Keratinocyte (primary cell): Measurements from ENCODE around the gene FKBP1A. TPM values are rescaled to one million over a fixed set of nuclear protein-coding genes. Genes with fewer than 3 reads are reported as not detected.

Source experiments
- DNase-seq: peaks from one replicate; pipeline ENCODE4 v3.0.0-alpha.2; 2011; ENCODE audit warnings: low read depth, missing footprints, low spot score
- FAIRE-seq: peaks from 2 replicates; lab custom pipeline; 2011; peaks lifted over from hg19 to GRCh38; lab: Jason Lieb, UNC
- H2AFZ ChIP-seq: 2 replicates; pipeline ENCODE4 v1.6.0; 2012; ENCODE audit warnings: low read length, control low read depth, inconsistent platforms; ENCODE audit not compliant: control insufficient read depth
- H3K27ac ChIP-seq: 2 replicates; pipeline ENCODE4 v1.5.1; 2011; ENCODE audit warnings: low read length; ENCODE audit not compliant: control insufficient read depth, insufficient read depth
- H3K27me3 ChIP-seq: 3 replicates; pipeline ENCODE4 v1.6.0; 2011; ENCODE audit warnings: low read length; ENCODE audit not compliant: control insufficient read depth, insufficient read depth; ENCODE audit errors: extremely low read depth
- H3K36me3 ChIP-seq, 2 experiments: 2 replicates in 1 of 2; 3 replicates in 1 of 2; pipeline ENCODE4 v1.5.1; 2011; ENCODE audit warnings: low read length in 2 of 2, mild to moderate bottlenecking in 1 of 2; ENCODE audit not compliant: control insufficient read depth in 2 of 2, insufficient read depth in 2 of 2; ENCODE audit errors: extremely low read depth in 1 of 2
- H3K4me1 ChIP-seq: 3 replicates; pipeline ENCODE4 v1.5.1; 2011; ENCODE audit warnings: low read length; ENCODE audit not compliant: control insufficient read depth, insufficient read depth; ENCODE audit errors: extremely low read depth
- H3K4me2 ChIP-seq: 3 replicates; pipeline ENCODE4 v1.6.0; 2011; ENCODE audit warnings: low read depth, low read length; ENCODE audit not compliant: control insufficient read depth, insufficient read depth; ENCODE audit errors: extremely low read depth
- H3K4me3 ChIP-seq, 3 experiments: fragments of 200-600 bp in 1 of 3; sonication (generic) in 1 of 3; 2 replicates in 2 of 3; 3 replicates in 1 of 3; pipeline ENCODE4 v1.5.1; 2011 to 2016; ENCODE audit warnings: low read length in 3 of 3, mild to moderate bottlenecking in 3 of 3, control low read depth in 2 of 3, inconsistent platforms in 1 of 3, low read depth in 1 of 3, mixed read lengths in 1 of 3, mixed run types in 1 of 3, moderate library complexity in 1 of 3; ENCODE audit not compliant: control insufficient read depth in 2 of 3, insufficient read depth in 2 of 3; ENCODE audit errors: extremely low read depth in 1 of 3
- H3K79me2 ChIP-seq: 2 replicates; pipeline ENCODE4 v1.6.0; 2012; ENCODE audit warnings: low read length; ENCODE audit not compliant: control insufficient read depth, insufficient read depth
- H3K9ac ChIP-seq: 3 replicates; pipeline ENCODE4 v1.6.0; 2011; ENCODE audit warnings: low read length; ENCODE audit not compliant: control insufficient read depth, insufficient read depth; ENCODE audit errors: extremely low read depth
- H3K9me1 ChIP-seq: 3 replicates; pipeline ENCODE4 v1.6.0; 2011; ENCODE audit warnings: low read length; ENCODE audit not compliant: control insufficient read depth, insufficient read depth; ENCODE audit errors: extremely low read depth
- H3K9me3 ChIP-seq: 2 replicates; pipeline ENCODE4 v1.5.1; 2012; ENCODE audit warnings: low read depth, low read length; ENCODE audit not compliant: control insufficient read depth
- H4K20me1 ChIP-seq: 3 replicates; pipeline ENCODE4 v1.6.0; 2011; ENCODE audit warnings: low read length; ENCODE audit not compliant: control insufficient read depth, insufficient read depth; ENCODE audit errors: extremely low read depth
- EZH2 ChIP-seq: IDR thresholded peaks from one replicate; pipeline ENCODE4 v1.6.1; 2012; ENCODE audit warnings: inconsistent platforms, mild to moderate bottlenecking, low read length, moderate library complexity
- dilution Hi-C: fragments of 300-500 bp; cut with MboI; formaldehyde crosslinking; loops from one replicate; pipeline ENCODE4 v1.7.0; 2020; ENCODE audit warnings: low sequenced_read_pairs; ENCODE audit not compliant: extremely low pct_ligation_motif_present
- polyA plus RNA-seq, 5 experiments: library from polyadenylated mRNA; depleted of rRNA in 3 of 5; stranded (reverse) in 3 of 5; stranded (forward) in 1 of 5; unstranded in 1 of 5; fragments of >200 nt; gene quantifications; 1 replicate in 1 of 5; 2 replicates in 3 of 5; 3 replicates in 1 of 5; pipeline versions ENCODE4 v1.2.1 to v1.2.3, GENCODE V29; 2011 to 2012; ENCODE audit warnings: missing spikeins in 2 of 5, low read depth in 1 of 5, low replicate concordance in 1 of 5
- TF ChIP-seq, protein P1 (sequence below), 3 experiments: IDR thresholded peaks in 1 of 3; conservative IDR thresholded peaks in 1 of 3; optimal IDR thresholded peaks in 1 of 3; 2 replicates in 2 of 3; 3 replicates in 1 of 3; pipeline versions ENCODE3 to v1.5.1; 2011; ENCODE audit warnings: low read length in 3 of 3, mild to moderate bottlenecking in 3 of 3, moderate library complexity in 2 of 3, control low read depth in 1 of 3, inconsistent platforms in 1 of 3; ENCODE audit not compliant: insufficient read depth in 2 of 3; ENCODE audit errors: extremely low read depth in 1 of 3

FKBP1A gene
- polyA plus RNA-seq, 1 donor (not counting 4 experiments of a cell fraction or from before 2014, with no cell fraction given) = 1,010 TPM

GRCh38 chr20:1338096-1338495, 54.8 kb downstream of the FKBP1A start:
- dilution Hi-C loops = no loop called here
- Histone ChIP-seq H3K27ac (no peak overlapping the region), H4K20me1 (peaks cover 5% of the 10 kb centered on the region), H3K9me1 (peaks cover 3% of the 10 kb centered on the region), H3K36me3 (peaks cover 3 to 11% of the 10 kb centered on the region in 2 experiments), H3K4me3 (no peak overlapping the region), H3K4me1 (peaks cover 27% of the 10 kb centered on the region), H3K4me2 (no peak overlapping the region), H3K27me3 (no peaks in the 10 kb centered on the region), H2AFZ (no peak overlapping the region), H3K79me2 (peaks cover 11% of the 10 kb centered on the region), H3K9me3 (no peaks in the 10 kb centered on the region), H3K9ac (no peak overlapping the region)
- TF ChIP-seq, protein P1, sequence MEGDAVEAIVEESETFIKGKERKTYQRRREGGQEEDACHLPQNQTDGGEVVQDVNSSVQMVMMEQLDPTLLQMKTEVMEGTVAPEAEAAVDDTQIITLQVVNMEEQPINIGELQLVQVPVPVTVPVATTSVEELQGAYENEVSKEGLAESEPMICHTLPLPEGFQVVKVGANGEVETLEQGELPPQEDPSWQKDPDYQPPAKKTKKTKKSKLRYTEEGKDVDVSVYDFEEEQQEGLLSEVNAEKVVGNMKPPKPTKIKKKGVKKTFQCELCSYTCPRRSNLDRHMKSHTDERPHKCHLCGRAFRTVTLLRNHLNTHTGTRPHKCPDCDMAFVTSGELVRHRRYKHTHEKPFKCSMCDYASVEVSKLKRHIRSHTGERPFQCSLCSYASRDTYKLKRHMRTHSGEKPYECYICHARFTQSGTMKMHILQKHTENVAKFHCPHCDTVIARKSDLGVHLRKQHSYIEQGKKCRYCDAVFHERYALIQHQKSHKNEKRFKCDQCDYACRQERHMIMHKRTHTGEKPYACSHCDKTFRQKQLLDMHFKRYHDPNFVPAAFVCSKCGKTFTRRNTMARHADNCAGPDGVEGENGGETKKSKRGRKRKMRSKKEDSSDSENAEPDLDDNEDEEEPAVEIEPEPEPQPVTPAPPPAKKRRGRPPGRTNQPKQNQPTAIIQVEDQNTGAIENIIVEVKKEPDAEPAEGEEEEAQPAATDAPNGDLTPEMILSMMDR (optimal IDR thresholded peaks at IDR 0.05 in 1 of 3, IDR thresholded peaks at IDR 0.05 in 1 of 3, conservative IDR thresholded peaks at IDR 0.05 in 1 of 3; ENCODE audit: extremely low read depth in 1 of 3, insufficient read depth in 2 of 3, low read length in 3 of 3) = no peak
- no peak for TF ChIP-seq EZH2
- FAIRE-seq = no peak
- DNase-seq = no peak

- Histone ChIP-seq H3K79me2 (peaks cover 14% of the 10 kb centered on the region), H3K36me3 (peaks cover 3 to 12% of the 10 kb centered on the region in 2 experiments), H3K9me3 (no peaks in the 10 kb centered on the region), H3K9ac (no peak overlapping the region), H3K4me3 (no peak overlapping the region), H3K27ac (no peak overlapping the region), H3K4me2 (no peak overlapping the region), H3K4me1 (peaks cover 27% of the 10 kb centered on the region), H2AFZ (no peak overlapping the region), H3K9me1 (peaks cover 3% of the 10 kb centered on the region), H3K27me3 (no peaks in the 10 kb centered on the region), H4K20me1 (peaks cover 5% of the 10 kb centered on the region)
- TF ChIP-seq EZH2 = no peak
- TF ChIP-seq, protein P1 (optimal IDR thresholded peaks at IDR 0.05 in 1 of 3, IDR thresholded peaks at IDR 0.05 in 1 of 3, conservative IDR thresholded peaks at IDR 0.05 in 1 of 3; ENCODE audit: extremely low read depth in 1 of 3, insufficient read depth in 2 of 3, low read length in 3 of 3) = no peak
- dilution Hi-C loops = no loop called here
- no peak for FAIRE-seq
- no peak for DNase-seq
Observed at GRCh38 chr20:1337441-1337840, 55.4 kb downstream of the FKBP1A start.
